Measurements from ENCODE around the gene AIDA.
A peak's percentile ranks its signal among the peaks of the same experiment; 100 is the strongest.

Gene AIDA

DNA sequence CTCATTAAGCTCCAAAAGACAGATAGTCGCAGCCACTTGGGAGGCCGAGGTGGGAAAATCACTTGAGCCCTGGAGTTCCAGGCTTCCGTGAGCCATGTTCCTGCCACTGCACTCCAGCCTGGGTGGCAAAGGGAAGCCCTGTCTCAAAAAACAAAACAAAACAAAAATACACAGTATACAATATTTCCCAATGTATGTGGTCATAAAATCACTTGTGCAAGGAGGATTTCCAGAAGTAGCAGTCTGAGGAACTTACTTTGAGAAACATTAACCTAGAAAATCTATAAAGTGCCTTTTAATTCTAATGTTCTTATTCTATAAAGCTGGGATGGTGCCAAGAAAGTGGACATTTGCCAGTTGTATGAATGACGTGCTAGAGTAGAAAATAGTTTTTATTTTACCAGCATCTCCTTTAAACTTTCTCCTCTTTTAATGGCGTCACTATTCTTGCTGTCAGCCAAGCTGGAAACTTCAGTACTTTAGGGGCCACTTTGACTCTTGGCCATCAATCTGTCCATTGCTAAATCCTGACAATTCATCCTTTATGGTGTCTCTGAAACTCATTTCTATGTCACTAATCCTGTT lies 47.3 kb upstream of the AIDA start:
- Histone ChIP-seq H3K4me3 (ENCODE audit: low read depth, low read length) (no peak overlapping the region), H3K4me1 (ENCODE audit: control insufficient read depth, insufficient read depth, low read length) (no peaks in the 10 kb centered on the region), H3K27ac (ENCODE audit: extremely low read depth, low read depth, low read length) (no peak overlapping the region), H3K36me3 (ENCODE audit: control insufficient read depth in 2 of 2, insufficient read depth in 1 of 2, low read length in 2 of 2) (no peaks in the 10 kb centered on the region), H3K9me3 (ENCODE audit: control insufficient read depth, insufficient read depth, low read depth, low read length) (no peaks in the 10 kb centered on the region)
- TF ChIP-seq ZNF157 (tag by site-specific recombination; IDR thresholded peaks at IDR 0.05) (no peak), ZNF629 (tag by site-specific recombination; IDR thresholded peaks at IDR 0.05) (no peak), ZNF184 (tag by site-specific recombination; IDR thresholded peaks at IDR 0.05) (no peak), ZXDB (tag by site-specific recombination; IDR thresholded peaks at IDR 0.05) (no peak), ZNF658 (tag by site-specific recombination; IDR thresholded peaks at IDR 0.05) (no peak), ZNF335 (tag by site-specific recombination; conservative IDR thresholded peaks at IDR 0.05) (no peak)
- TF ChIP-seq, protein P1, sequence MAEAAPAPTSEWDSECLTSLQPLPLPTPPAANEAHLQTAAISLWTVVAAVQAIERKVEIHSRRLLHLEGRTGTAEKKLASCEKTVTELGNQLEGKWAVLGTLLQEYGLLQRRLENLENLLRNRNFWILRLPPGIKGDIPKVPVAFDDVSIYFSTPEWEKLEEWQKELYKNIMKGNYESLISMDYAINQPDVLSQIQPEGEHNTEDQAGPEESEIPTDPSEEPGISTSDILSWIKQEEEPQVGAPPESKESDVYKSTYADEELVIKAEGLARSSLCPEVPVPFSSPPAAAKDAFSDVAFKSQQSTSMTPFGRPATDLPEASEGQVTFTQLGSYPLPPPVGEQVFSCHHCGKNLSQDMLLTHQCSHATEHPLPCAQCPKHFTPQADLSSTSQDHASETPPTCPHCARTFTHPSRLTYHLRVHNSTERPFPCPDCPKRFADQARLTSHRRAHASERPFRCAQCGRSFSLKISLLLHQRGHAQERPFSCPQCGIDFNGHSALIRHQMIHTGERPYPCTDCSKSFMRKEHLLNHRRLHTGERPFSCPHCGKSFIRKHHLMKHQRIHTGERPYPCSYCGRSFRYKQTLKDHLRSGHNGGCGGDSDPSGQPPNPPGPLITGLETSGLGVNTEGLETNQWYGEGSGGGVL (tag by site-specific recombination; IDR thresholded peaks at IDR 0.05): no peak
- ChIA-PET POLR2A (no interaction called here), CTCF (interaction anchor here (0.6 kb wide), 1 partner anchor 384 kb away, joined by 3 read pairs; the partner anchor contains the start of gene TLR5)

DNA sequence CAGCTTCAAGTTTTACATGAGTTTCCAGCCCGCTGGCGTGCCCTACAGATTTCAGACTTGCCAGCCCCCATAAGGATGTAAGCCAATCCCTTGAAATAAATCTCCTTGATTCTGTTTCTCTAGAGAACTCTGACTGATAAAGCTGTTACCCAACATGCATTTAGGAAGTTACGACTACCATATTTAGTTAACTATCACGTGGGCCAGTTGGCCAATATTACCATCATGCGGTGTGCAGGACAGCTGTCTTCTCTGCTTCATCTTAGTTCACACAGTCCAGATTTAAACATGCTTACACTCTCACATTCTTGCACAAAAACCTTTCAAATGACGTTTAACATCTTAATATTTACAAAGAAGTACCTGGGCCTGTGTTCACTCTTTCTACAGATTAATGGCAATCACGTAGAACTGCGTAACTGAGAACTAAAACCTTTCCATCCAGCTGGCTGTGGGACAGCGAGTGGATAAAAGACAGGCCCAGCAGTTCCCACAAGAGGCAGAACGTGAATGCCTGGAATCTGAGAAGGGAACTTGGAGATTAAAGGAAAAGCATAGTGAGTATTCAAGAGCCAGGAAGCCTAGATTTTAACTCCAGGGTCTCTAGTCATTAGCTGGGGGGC lies 45.5 kb upstream of the AIDA start:
- H3K27ac ChIP-seq (ENCODE audit: extremely low read depth, low read depth, low read length): no peak overlapping the region
- ChIA-PET POLR2A (no interaction called here), CTCF (interaction anchor here (0.6 to 1.2 kb wide), 3 partner anchors 58 to 606 kb away, joined by 3 to 4 read pairs (median 3); no protein-coding TSS in a partner anchor)
- no peaks in the 10 kb centered on the region for H3K9me3 ChIP-seq (ENCODE audit: control insufficient read depth, insufficient read depth, low read depth, low read length)
- no peaks in the 10 kb centered on the region for H3K36me3 ChIP-seq (ENCODE audit: control insufficient read depth in 2 of 2, insufficient read depth in 1 of 2, low read length in 2 of 2)
- no peaks in the 10 kb centered on the region for H3K4me1 ChIP-seq (ENCODE audit: control insufficient read depth, insufficient read depth, low read length)
- TF ChIP-seq TRIM28 (IDR thresholded peaks at IDR 0.05; ENCODE audit: borderline replicate concordance, low read length) (no peak), WT1 (tag by site-specific recombination; IDR thresholded peaks at IDR 0.05) (no peak), ZNF157 (tag by site-specific recombination; IDR thresholded peaks at IDR 0.05) (no peak), ZBTB17 (tag by site-specific recombination; IDR thresholded peaks at IDR 0.05) (no peak), ZBTB1 (tag by site-specific recombination; IDR thresholded peaks at IDR 0.05) (no peak), BCL11B (tag by site-specific recombination; IDR thresholded peaks at IDR 0.05; ENCODE audit: low read depth) (no peak), ZNF292 (tag by site-specific recombination; IDR thresholded peaks at IDR 0.05; ENCODE audit: borderline replicate concordance, low read depth) (no peak), ZNF585B (tag by site-specific recombination; IDR thresholded peaks at IDR 0.05) (no peak)
- TF ChIP-seq, protein P2, sequence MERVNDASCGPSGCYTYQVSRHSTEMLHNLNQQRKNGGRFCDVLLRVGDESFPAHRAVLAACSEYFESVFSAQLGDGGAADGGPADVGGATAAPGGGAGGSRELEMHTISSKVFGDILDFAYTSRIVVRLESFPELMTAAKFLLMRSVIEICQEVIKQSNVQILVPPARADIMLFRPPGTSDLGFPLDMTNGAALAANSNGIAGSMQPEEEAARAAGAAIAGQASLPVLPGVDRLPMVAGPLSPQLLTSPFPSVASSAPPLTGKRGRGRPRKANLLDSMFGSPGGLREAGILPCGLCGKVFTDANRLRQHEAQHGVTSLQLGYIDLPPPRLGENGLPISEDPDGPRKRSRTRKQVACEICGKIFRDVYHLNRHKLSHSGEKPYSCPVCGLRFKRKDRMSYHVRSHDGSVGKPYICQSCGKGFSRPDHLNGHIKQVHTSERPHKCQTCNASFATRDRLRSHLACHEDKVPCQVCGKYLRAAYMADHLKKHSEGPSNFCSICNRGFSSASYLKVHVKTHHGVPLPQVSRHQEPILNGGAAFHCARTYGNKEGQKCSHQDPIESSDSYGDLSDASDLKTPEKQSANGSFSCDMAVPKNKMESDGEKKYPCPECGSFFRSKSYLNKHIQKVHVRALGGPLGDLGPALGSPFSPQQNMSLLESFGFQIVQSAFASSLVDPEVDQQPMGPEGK (tag by site-specific recombination; IDR thresholded peaks at IDR 0.05): no peak
- no peak overlapping the region for H3K4me3 ChIP-seq (ENCODE audit: low read depth, low read length)

DNA sequence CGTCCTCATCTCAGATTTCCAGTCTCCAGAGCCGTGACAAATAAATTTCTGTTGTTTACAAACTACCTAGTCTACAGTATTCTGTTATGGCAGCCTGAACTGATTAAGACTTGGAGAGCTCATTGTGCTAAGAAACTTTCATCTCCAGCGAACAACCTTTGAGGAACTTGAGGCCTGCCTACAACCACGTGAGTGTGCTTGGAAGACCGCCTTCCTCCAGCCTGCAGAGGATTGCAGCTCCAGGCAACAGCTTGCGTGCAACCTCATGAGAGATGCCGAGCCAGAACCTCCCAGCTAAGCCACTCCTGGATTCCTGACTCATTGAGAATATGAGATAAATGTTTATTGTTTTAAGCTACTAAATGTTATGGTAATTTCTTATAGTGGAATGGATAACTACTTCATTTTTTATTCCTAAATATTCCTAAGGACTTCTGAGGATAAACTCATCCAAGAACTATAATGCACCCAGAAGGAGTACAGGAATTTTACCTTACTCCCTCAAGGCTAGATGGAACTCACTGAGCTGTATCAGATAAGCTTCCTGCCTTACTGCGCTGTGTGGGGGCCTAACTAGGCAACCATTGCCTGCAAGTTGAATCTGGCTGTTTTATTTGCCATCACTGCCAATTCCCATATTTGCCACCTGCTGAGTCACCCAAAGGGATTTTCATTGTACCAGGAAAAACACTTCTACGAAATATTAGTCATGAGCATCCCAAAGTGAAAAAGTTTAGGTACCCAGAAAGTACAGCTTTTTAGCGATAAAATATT lies 42.3 kb upstream of the AIDA start:
- no peak overlapping the region for H3K27ac ChIP-seq (ENCODE audit: extremely low read depth, low read depth, low read length)
- H3K36me3 ChIP-seq (ENCODE audit: control insufficient read depth in 2 of 2, insufficient read depth in 1 of 2, low read length in 2 of 2): no peaks in the 10 kb centered on the region
- CTCF ChIA-PET: interaction anchor here (0.8 kb wide), 1 partner anchor 16 kb away, joined by 4 read pairs; no protein-coding TSS in a partner anchor
- no peaks in the 10 kb centered on the region for H3K4me1 ChIP-seq (ENCODE audit: control insufficient read depth, insufficient read depth, low read length)
- no peaks in the 10 kb centered on the region for H3K9me3 ChIP-seq (ENCODE audit: control insufficient read depth, insufficient read depth, low read depth, low read length)
- no peak overlapping the region for H3K4me3 ChIP-seq (ENCODE audit: low read depth, low read length)
- TF ChIP-seq, protein P3, sequence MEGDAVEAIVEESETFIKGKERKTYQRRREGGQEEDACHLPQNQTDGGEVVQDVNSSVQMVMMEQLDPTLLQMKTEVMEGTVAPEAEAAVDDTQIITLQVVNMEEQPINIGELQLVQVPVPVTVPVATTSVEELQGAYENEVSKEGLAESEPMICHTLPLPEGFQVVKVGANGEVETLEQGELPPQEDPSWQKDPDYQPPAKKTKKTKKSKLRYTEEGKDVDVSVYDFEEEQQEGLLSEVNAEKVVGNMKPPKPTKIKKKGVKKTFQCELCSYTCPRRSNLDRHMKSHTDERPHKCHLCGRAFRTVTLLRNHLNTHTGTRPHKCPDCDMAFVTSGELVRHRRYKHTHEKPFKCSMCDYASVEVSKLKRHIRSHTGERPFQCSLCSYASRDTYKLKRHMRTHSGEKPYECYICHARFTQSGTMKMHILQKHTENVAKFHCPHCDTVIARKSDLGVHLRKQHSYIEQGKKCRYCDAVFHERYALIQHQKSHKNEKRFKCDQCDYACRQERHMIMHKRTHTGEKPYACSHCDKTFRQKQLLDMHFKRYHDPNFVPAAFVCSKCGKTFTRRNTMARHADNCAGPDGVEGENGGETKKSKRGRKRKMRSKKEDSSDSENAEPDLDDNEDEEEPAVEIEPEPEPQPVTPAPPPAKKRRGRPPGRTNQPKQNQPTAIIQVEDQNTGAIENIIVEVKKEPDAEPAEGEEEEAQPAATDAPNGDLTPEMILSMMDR (tag by site-specific recombination; IDR thresholded peaks at IDR 0.05): no peak
- TF ChIP-seq ZNF514 (tag by site-specific recombination; IDR thresholded peaks at IDR 0.05) (no peak), TRIM28 (IDR thresholded peaks at IDR 0.05; ENCODE audit: borderline replicate concordance, low read length) (peak; percentile 55; the same call in 1 of the 2 replicates), ZIC2 (tag by site-specific recombination; IDR thresholded peaks at IDR 0.05) (peak; percentile 29; the same call in 1 of the 2 replicates), ZNF707 (tag by site-specific recombination; IDR thresholded peaks at IDR 0.05) (no peak)
- POLR2A ChIA-PET: interaction anchor here (0.8 to 1.1 kb wide), 2 partner anchors 11 to 39 kb away, joined by 3 to 5 read pairs; no protein-coding TSS in a partner anchor
